Measurements from ENCODE around the gene PKHD1.

DNA sequence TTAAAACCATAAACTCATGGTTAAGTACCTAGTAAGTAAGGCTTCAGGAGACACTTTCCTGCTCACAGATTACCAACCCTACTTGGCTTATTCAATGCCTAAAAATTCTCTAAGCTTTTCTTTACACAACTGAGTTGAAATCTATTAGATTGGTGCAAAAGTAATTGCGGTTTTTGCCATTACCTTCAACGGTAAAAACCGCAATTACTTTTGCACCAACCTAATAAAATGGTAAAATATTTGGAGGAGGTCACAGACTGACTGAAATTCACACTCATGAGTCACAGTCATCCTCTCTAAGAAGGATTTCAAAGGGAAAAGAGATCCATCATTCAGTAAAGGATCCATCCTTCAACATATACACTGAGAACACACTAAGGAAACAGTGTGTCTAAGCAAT is 25.9 kb downstream of the PKHD1 start:
- TF ChIP-seq, protein P1, sequence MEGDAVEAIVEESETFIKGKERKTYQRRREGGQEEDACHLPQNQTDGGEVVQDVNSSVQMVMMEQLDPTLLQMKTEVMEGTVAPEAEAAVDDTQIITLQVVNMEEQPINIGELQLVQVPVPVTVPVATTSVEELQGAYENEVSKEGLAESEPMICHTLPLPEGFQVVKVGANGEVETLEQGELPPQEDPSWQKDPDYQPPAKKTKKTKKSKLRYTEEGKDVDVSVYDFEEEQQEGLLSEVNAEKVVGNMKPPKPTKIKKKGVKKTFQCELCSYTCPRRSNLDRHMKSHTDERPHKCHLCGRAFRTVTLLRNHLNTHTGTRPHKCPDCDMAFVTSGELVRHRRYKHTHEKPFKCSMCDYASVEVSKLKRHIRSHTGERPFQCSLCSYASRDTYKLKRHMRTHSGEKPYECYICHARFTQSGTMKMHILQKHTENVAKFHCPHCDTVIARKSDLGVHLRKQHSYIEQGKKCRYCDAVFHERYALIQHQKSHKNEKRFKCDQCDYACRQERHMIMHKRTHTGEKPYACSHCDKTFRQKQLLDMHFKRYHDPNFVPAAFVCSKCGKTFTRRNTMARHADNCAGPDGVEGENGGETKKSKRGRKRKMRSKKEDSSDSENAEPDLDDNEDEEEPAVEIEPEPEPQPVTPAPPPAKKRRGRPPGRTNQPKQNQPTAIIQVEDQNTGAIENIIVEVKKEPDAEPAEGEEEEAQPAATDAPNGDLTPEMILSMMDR (IDR thresholded peaks at IDR 0.05), result no peak
- no peak for TF ChIP-seq POLR2A (IDR thresholded peaks at IDR 0.05)

All from body of pancreas (tissue), 4 donors.